GM23248 (cell line): ENCODE data around the gene GBX1.

Experiments
- EZH2 ChIP-seq: fragments of 200-600 bp; sonication (generic); IDR thresholded peaks from 2 replicates; pipeline ENCODE4 v1.6.1; 2018; ENCODE audit warnings: antibody characterized with exemption, mild to moderate bottlenecking; ENCODE audit not compliant: insufficient read depth, poor library complexity, severe bottlenecking
- EZH2phosphoT487 ChIP-seq: fragments of 200-600 bp; sonication (generic); IDR thresholded peaks from 2 replicates; pipeline ENCODE4 v1.6.1; 2018; ENCODE audit warnings: antibody characterized with exemption, moderate library complexity, mild to moderate bottlenecking, low read depth; ENCODE audit not compliant: insufficient read depth

- TF ChIP-seq EZH2 = no peak
- no peak for TF ChIP-seq EZH2phosphoT487
Measured at GRCh38 chr7:151123158-151123821, 44.2 kb downstream of the GBX1 start.
